Activated CD4-positive, alpha-beta memory T cell treated with anti-CD3 and anti-CD28 coated beads for 36 hours (primary cell): ENCODE data around the gene CYFIP1. TPM values are rescaled to one million over a fixed set of nuclear protein-coding genes. Genes with fewer than 3 reads are reported as not detected.

ENCODE experiments used
- CTCF ChIA-PET: fragments of 350-600 bp; sonication (Branson Sonifier 250); formaldehyde crosslinking; loops from one replicate; lab custom pipeline; 2021; ENCODE audit warnings: antibody characterized with exemption, inconsistent platforms; lab: Charles Lee
- POLR2A ChIA-PET: fragments of 350-600 bp; sonication (Branson Sonifier 250); formaldehyde crosslinking; loops from one replicate; lab custom pipeline; 2021; ENCODE audit warnings: antibody characterized with exemption; lab: Charles Lee
- DNase-seq: peaks from one replicate; pipeline ENCODE4 v3.0.0-alpha.2; 2020
- H3K27ac Mint-ChIP-seq: one replicate; pipeline ENCODE4 v1.8.0; 2021; ENCODE audit warnings: mixed read lengths
- H3K27me3 Mint-ChIP-seq: one replicate; pipeline ENCODE4 v1.8.0; 2021; ENCODE audit warnings: mixed read lengths
- H3K36me3 Mint-ChIP-seq: one replicate; pipeline ENCODE4 v1.8.0; 2021; ENCODE audit warnings: mixed read lengths
- H3K4me1 Mint-ChIP-seq: one replicate; pipeline ENCODE4 v1.8.0; 2021; ENCODE audit warnings: low read depth, mixed read lengths
- H3K4me3 Mint-ChIP-seq: one replicate; pipeline ENCODE4 v1.8.0; 2021; ENCODE audit warnings: mild to moderate bottlenecking, mixed read lengths
- H3K9me3 Mint-ChIP-seq: one replicate; pipeline ENCODE4 v1.8.0; 2021; ENCODE audit warnings: mixed read lengths
- intact Hi-C: fragments of 100-400 bp; cut with micrococcal nuclease; formaldehyde crosslinking; loops from one replicate; pipeline ENCODE4 v1.15.1; 2023
- total RNA-seq, 2 experiments: library from RNA; stranded (reverse); gene quantifications; one replicate each; pipeline ENCODE4 v1.2.3, GENCODE V29; 2021

Gene CYFIP1
- total RNA-seq, 2 experiments from 2014 or later, result 55.8 to 57.3 TPM

DNA sequence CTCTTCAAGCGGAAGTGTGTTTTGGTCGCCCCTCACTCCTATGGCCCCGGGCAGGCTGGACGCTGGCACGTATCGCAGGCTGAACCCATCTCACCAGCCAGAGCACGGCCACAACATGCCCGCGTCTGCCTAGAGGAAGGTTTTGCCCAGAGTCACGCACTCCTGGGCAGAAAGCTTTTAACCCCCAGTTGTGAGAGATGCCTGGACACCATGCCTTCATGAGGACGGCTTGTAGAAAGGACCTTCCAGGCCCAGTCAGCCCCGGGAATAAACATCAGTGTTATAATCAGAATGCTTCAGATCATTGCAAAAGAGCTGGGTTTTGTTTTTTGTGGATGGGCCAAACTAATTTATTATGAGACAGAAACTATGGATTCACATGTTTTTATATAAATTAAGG, 16.5 kb downstream of the CYFIP1 start:
- no peaks in the 10 kb centered on the region for H3K27me3 Mint-ChIP-seq
- ChIA-PET CTCF (no interaction called here), POLR2A (no interaction called here)
- H3K9me3 Mint-ChIP-seq, result no peaks in the 10 kb centered on the region
- no peak overlapping the region for H3K27ac Mint-ChIP-seq
- peaks cover 2% of the 10 kb centered on the region for H3K4me1 Mint-ChIP-seq
- no peak for DNase-seq
- H3K36me3 Mint-ChIP-seq, result no peaks in the 10 kb centered on the region
- no peak overlapping the region for H3K4me3 Mint-ChIP-seq
- intact Hi-C loops, result no loop called here

DNA sequence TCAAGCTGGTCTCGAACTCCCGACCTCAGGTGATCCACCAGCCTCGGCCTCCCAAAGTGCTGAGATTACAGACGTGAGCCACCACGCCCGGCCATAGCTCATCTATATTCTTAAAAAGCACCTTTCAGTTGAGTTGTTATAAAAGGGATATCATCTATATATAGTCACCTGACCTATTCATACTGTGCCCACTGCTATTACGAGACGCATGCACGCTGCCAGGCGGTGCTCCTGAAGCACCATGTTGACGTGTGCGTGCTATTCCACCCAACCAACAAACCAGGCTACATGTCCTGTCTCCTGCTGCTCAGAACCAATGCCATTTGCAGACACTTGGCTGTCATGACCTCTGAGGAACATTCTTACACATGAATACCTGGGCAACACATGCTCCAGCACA, 17.6 kb downstream of the CYFIP1 start:
- no peaks in the 10 kb centered on the region for H3K27me3 Mint-ChIP-seq
- no peak overlapping the region for H3K4me3 Mint-ChIP-seq
- ChIA-PET CTCF (no interaction called here), POLR2A (no interaction called here)
- H3K36me3 Mint-ChIP-seq, result no peaks in the 10 kb centered on the region
- H3K9me3 Mint-ChIP-seq, result no peaks in the 10 kb centered on the region
- H3K4me1 Mint-ChIP-seq, result no peaks in the 10 kb centered on the region
- no peak for DNase-seq
- intact Hi-C loops, result no loop called here
- H3K27ac Mint-ChIP-seq, result no peak overlapping the region

DNA sequence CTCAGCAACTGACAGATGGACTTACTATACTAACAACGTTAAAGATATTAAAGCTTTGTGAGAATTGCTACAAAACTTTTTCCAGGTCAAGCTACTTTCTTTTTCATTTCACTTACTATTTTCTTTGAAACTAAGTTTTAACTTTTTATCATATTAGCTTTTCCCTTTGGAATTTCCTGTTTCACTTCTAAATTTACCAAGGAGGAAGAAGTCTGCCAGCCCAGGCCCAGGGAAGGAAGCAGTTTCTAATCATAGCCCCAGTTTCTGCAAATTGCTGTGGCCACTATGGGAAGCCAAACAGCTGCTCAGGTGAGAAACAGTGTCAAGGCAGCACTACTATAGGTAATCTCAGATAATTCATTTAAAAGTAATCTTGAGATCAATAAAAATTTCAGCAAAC, 18.4 kb downstream of the CYFIP1 start:
- no peak overlapping the region for H3K4me3 Mint-ChIP-seq
- ChIA-PET CTCF (no interaction called here), POLR2A (no interaction called here)
- no peaks in the 10 kb centered on the region for H3K9me3 Mint-ChIP-seq
- no peak overlapping the region for H3K27ac Mint-ChIP-seq
- no peak for DNase-seq
- no peaks in the 10 kb centered on the region for H3K4me1 Mint-ChIP-seq
- H3K27me3 Mint-ChIP-seq, result no peaks in the 10 kb centered on the region
- intact Hi-C loops, result no loop called here
- H3K36me3 Mint-ChIP-seq, result no peaks in the 10 kb centered on the region

DNA sequence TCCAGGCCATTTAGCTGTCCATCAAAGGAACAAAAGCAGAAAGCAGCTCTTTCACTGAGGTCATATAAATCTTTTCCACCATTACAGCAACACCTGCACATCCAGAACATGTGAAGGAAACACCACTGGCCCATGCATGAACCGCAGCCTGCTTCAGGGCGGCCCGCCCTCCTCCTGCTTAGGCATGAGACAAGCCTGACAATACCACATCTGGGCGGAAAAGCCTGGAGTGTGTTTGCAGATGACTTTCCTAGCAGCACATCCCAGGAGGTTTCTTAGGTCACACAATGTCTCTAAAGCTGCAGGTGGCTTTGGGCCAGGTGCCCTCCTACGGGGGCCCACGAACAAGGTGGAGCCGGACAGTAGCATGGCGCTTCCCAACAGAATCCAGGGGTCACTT, 19.6 kb downstream of the CYFIP1 start:
- intact Hi-C loops, result no loop called here
- CTCF ChIA-PET, result no interaction called here
- Mint-ChIP-seq H3K27me3 (no peaks in the 10 kb centered on the region), H3K4me3 (no peak overlapping the region), H3K9me3 (no peaks in the 10 kb centered on the region), H3K4me1 (no peaks in the 10 kb centered on the region), H3K36me3 (no peaks in the 10 kb centered on the region), H3K27ac (no peak overlapping the region)
- POLR2A ChIA-PET, result no interaction called here
- DNase-seq, result no peak

DNA sequence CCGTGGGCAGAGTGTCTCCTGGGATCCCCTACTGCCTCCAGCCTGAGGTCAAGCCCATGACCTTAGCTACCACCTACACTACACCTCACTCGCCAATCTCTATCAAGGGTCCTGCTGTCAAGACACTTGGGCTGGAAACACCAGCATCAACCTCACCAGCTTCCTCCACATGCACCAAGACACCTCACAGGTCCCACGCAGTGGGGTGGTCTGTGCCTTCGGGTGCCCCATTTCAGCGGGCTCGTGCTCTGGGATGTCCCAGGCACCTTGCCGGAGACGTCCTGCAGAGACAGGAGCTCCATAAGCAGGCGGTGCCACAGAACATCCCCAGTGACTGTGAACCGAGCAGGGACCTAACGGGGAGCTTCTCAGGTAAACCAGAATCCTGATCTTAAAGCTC, 20.0 kb downstream of the CYFIP1 start:
- no peaks in the 10 kb centered on the region for H3K9me3 Mint-ChIP-seq
- DNase-seq, result no peak
- intact Hi-C loops, result no loop called here
- H3K36me3 Mint-ChIP-seq, result no peaks in the 10 kb centered on the region
- H3K27me3 Mint-ChIP-seq, result no peaks in the 10 kb centered on the region
- ChIA-PET POLR2A (no interaction called here), CTCF (no interaction called here)
- H3K27ac Mint-ChIP-seq, result no peak overlapping the region
- no peak overlapping the region for H3K4me3 Mint-ChIP-seq
- H3K4me1 Mint-ChIP-seq, result no peaks in the 10 kb centered on the region

DNA sequence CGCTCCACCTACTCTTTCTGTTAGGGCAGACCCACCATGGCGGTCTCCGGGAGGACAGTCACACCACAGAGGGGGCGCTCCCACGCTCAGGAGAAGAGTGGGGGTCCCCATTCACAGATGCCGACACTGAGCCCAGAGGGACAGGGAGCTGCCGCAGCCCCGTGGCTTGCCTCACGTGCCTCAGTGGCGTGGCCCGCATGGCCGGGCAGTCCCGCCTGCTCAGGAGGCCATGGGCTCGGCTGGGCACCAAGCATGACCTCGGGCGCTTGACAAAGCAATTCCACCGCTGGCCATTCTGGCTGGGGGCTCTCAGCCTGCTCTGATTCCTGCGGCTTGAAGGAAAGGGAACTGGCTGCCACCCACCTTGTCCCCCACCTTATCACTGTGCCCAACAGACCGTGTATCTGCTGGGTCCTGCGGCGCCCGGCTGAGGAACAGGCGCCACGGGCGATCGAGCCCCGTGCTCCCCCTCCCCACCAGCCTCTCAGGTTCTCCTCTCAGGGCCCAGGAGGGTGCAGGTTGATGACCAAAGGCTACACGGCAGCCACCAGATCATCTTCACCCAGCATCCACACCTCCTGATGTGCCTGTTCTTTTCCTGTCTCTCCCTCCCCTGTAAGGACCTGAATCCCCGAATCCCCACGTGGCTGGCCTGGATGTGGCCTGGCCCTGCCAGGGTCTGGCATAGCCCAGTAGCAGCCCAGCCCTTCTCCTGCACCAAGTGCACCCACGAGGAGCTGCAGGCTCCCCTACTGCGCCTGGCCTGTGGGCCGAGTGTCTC, 20.7 kb downstream of the CYFIP1 start:
- POLR2A ChIA-PET, result no interaction called here

DNA sequence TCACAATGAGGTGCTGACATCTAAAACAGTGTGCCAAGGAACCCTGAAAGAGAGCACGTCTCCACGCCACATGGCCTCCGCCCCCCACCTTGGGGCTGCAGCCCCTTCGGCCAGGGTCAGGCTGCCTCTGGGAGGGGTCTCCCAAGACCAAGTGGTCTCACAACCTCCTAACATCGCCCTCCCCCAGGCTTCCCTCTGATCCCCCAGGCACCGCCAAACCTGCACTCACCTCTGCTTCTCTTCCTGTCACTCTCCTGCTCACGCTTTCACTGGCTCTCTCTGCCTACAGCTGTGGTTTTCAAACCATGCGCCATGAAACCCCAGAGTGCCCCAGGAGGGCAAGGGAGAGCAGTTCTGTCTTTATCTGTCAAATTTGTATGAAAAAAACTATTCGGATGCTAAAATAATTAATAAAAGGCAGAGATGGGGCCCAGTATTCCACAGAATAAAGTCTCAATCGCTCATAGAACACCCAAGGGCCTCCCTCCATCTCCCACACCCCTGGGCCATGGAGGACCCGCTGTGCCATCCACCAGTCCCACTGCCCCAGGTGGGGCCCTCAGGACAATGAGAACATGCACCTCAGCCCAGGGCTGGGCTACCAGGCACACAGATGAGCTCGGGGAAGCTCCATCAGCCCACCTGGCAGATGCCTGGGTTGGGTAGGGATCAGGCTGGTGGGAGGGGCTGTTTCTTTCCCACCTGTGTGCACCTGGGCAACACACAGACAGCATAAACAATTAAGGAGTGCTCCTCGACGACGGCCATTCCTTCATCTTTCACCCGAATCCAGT, 21.5 kb downstream of the CYFIP1 start:
- CTCF ChIA-PET, result no interaction called here
- POLR2A ChIA-PET, result no interaction called here
- no peak for DNase-seq
- no peaks in the 10 kb centered on the region for H3K9me3 Mint-ChIP-seq
- H3K27ac Mint-ChIP-seq, result no peak overlapping the region
- intact Hi-C loops, result no loop called here
- no peaks in the 10 kb centered on the region for H3K36me3 Mint-ChIP-seq
- H3K27me3 Mint-ChIP-seq, result no peaks in the 10 kb centered on the region
- no peaks in the 10 kb centered on the region for H3K4me1 Mint-ChIP-seq
- no peak overlapping the region for H3K4me3 Mint-ChIP-seq

More for the DNA sequence above, 20.7 kb downstream of the CYFIP1 start:
- Mint-ChIP-seq H3K4me1 (no peaks in the 10 kb centered on the region), H3K27ac (no peak overlapping the region), H3K27me3 (no peaks in the 10 kb centered on the region), H3K36me3 (no peaks in the 10 kb centered on the region), H3K9me3 (no peaks in the 10 kb centered on the region), H3K4me3 (no peak overlapping the region)
- CTCF ChIA-PET, result no interaction called here
- DNase-seq, result no peak
- intact Hi-C loops, result no loop called here

DNA sequence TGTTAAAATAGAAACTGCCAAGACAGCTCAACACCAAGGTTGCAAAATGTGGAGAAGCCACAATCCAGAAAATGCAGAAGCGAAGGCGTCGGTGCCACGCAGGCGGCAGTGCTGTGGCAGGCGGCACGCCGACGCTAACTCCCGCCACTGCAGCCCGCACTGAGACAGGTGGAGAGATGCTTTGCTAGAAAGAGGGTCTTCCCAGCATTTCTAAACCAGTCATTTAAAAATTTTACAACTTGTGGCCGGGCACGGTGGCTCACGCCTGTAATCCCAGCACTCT, 23.2 kb downstream of the CYFIP1 start:
- Mint-ChIP-seq H3K27me3 (no peaks in the 10 kb centered on the region), H3K4me1 (no peaks in the 10 kb centered on the region), H3K36me3 (no peaks in the 10 kb centered on the region), H3K9me3 (no peaks in the 10 kb centered on the region), H3K27ac (no peak overlapping the region), H3K4me3 (no peak overlapping the region)
- CTCF ChIA-PET, result no interaction called here
- POLR2A ChIA-PET, result no interaction called here
- no peak for DNase-seq
- intact Hi-C loops, result no loop called here

DNA sequence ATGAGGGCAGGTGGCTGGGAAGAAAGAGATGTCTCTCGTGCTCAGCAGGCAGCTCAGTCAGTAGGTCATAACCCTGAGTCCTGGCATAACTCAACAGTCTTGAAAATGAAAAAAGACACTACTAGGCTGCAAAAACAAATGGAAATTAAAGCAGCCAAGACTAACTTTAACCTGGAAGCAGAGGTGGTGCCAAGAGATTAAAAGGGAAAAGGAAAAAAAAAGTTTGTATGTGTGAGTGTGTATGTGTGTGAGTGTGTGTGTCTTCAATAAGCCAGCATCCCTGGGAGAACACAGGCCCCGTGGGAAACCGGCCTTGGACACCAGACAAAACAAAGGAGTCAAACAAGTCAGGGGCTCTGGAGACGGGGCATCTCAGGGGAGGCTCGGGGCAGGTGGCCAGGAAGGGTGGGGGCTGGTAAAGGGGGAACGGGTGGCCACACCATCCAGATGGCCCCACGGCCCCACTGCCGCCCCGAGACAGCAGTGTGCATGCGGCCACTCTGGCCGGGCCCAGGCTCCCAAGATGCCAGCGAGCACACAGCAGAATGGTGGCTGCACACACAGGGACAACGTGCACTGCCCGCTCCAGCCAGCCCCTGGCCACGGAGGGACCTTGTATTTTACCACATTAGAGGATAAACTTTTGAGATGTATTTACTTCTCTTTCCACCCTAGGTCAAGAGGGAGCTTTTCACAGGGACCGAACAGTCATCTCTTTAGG, 23.8 kb downstream of the CYFIP1 start:
- DNase-seq, result no peak
- Mint-ChIP-seq H3K4me1 (no peaks in the 10 kb centered on the region), H3K9me3 (no peaks in the 10 kb centered on the region), H3K27me3 (no peaks in the 10 kb centered on the region), H3K27ac (no peak overlapping the region), H3K36me3 (no peaks in the 10 kb centered on the region), H3K4me3 (no peak overlapping the region)
- intact Hi-C loops, result no loop called here
- ChIA-PET CTCF (no interaction called here), POLR2A (no interaction called here)

DNA sequence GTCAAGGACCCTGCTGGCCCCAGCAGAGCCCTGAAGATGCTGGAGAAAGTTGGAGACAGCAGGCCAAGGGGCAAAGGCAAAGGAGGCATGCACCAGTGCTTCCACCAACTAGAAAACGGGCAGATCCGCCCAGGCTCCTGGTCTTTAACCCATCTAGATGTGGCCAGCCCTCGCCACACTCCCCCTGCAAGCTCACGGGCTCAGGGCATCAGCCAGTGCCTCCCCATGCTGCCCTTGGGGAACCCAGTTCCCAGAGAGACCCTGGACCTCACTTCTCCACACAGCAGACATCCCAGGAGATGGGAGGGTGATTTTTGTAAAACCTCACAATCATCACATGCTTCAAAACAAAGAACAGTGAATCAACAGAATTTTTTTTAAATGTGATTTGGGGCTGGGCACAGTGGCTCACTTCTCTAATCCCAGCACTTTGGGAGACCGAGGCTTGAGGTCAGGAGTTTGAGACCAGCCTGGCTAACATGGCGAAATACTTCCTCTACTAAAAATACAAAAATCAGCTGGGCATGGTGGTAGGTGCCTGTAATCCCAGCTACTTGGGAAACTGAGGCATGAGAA, 24.5 kb downstream of the CYFIP1 start:
- Mint-ChIP-seq H3K27ac (no peak overlapping the region), H3K27me3 (no peaks in the 10 kb centered on the region), H3K9me3 (no peaks in the 10 kb centered on the region), H3K36me3 (no peaks in the 10 kb centered on the region), H3K4me3 (no peak overlapping the region), H3K4me1 (no peaks in the 10 kb centered on the region)
- ChIA-PET POLR2A (no interaction called here), CTCF (no interaction called here)
- intact Hi-C loops, result no loop called here
- DNase-seq, result no peak

DNA sequence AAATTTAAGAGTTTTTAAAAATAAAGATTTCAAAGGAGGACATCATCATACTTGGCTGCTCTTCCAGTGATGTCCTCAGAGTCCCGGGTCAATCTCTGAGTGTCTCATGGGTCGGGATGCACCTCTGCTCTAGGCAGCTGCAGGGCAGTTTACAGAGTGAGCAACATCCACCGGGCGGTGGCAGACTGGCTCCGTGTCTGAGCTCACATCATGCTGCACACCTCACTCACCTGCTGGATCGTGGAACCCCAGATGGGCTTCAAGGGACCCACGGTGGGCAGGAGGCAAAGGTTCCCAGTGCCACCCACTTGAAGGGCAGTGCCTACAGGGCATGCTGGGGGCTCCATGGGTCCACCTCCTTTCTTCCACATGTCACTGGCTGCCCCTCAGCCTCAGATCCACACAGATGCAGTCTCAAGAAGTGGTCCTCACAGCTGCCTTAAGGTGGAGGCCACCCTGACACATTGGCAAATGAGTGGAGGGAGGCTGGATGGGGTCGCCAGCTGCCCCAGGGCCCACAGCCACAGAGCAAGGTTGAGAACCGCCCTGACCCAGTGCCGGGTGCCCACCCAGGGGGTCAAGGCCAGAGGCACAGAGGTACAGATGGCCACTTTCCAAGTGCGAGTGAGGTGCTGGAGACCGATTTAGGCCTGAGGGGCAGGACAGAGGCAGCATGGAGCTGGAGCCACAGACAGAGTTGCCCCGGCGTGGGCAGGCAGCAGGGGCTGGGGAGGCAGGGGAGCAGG, 25.2 kb downstream of the CYFIP1 start:
- Mint-ChIP-seq H3K27me3 (no peaks in the 10 kb centered on the region), H3K36me3 (no peaks in the 10 kb centered on the region), H3K9me3 (no peaks in the 10 kb centered on the region), H3K4me1 (peaks cover 5% of the 10 kb centered on the region), H3K27ac (no peak overlapping the region), H3K4me3 (no peak overlapping the region)
- CTCF ChIA-PET, result no interaction called here
- intact Hi-C loops, result no loop called here
- no peak for DNase-seq
- POLR2A ChIA-PET, result no interaction called here

DNA sequence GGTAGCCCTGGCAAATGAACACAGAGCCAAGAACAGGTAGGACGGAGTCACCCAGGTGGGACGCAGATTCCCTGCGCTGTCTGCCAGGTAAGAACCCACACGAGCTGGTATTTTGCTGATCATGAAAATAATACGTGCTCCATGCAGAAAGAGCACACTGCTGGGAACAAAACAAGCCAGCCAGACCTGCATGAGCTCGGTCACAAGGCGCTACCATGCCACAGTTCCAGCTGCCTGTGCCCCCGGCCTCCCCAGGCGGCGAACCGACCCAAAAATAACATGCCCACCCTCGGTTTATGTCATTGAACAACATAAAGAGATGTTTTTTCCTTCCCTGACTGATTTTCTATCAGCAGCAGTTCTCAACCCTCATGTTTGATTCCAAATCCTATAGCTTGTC, 25.8 kb downstream of the CYFIP1 start:
- Mint-ChIP-seq H3K27ac (no peak overlapping the region), H3K36me3 (no peaks in the 10 kb centered on the region), H3K9me3 (no peaks in the 10 kb centered on the region), H3K4me3 (no peak overlapping the region), H3K27me3 (no peaks in the 10 kb centered on the region), H3K4me1 (peaks cover 6% of the 10 kb centered on the region)
- intact Hi-C loops, result no loop called here
- DNase-seq, result no peak
- CTCF ChIA-PET, result no interaction called here
- POLR2A ChIA-PET, result no interaction called here
